Measurements from ENCODE around the gene XAGE3. TPM values are rescaled to one million over a fixed set of nuclear protein-coding genes. Genes with fewer than 3 reads are reported as not detected.
"Not testable (repeated sequence)": the region's sequence is repeated elsewhere in the genome, so short reads cannot be mapped to it uniquely, and the experiment has no call there.

The XAGE3 gene
- total RNA-seq: not detected
- long read RNA-seq: 0 reads

GRCh38 chrX:52867610-52868348 is at the start of gene XAGE3:
TSS of gene XAGE3 (minus strand) at chrX:52868083. CDS start at chrX:52867133, 950 bp downstream.
- no peak for DNase-seq (ENCODE audit: low spot score)

GRCh38 chrX:52914704-52915103 is 46.8 kb upstream of the XAGE3 start:
- not testable (repeated sequence) for DNase-seq (ENCODE audit: low spot score)

- not testable (repeated sequence) for DNase-seq (ENCODE audit: low spot score)
These were observed 45.8 kb upstream of the XAGE3 start for GRCh38 chrX:52913681-52914080.

- not testable (repeated sequence) for DNase-seq (ENCODE audit: low spot score)
These were observed 41.6 kb upstream of the XAGE3 start for GRCh38 chrX:52909313-52909969.

- DNase-seq (ENCODE audit: low spot score): not testable (repeated sequence)
These were observed 40.0 kb upstream of the XAGE3 start for GRCh38 chrX:52907900-52908299.

DNA sequence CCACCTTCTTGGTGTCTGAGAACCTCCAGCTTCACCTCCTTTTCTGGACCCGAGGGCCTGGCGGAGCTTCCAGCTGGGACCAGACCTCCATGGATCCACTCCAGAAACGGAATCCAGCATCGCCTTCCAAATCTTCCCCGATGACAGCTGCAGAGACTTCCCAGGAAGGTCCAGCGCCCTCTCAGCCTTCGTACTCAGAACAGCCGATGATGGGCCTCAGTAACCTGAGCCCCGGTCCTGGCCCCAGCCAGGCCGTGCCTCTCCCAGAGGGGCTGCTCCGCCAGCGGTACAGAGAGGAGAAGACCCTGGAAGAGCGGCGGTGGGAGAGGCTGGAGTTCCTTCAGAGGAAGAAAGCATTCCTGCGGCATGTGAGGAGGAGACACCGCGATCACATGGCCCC is 39.3 kb upstream of the XAGE3 start:
- DNase-seq (ENCODE audit: low spot score): not testable (repeated sequence)

DNA sequence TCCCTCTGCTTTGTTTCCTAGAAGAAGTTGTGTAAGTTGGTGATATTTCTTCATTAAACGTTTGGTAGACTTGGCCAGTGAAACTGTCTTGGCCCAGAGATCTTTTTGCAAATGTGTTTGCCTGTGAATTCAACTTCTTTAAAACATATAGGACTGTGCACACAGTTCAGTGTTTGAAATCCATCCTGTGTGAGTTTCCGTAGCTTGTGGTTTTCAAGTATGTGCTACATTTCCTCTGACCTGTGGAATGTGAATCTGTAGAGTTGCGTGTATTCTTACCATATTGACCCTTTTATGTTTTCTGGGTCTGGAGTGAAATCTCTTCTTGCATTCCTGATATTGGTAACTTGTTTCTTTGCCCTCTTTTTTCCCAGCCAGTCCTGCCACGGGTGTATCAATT is 38.2 kb upstream of the XAGE3 start:
- not testable (repeated sequence) for DNase-seq (ENCODE audit: low spot score)

GRCh38 chrX:52905531-52905930 is 37.6 kb upstream of the XAGE3 start:
- DNase-seq (ENCODE audit: low spot score): not testable (repeated sequence)

DNA sequence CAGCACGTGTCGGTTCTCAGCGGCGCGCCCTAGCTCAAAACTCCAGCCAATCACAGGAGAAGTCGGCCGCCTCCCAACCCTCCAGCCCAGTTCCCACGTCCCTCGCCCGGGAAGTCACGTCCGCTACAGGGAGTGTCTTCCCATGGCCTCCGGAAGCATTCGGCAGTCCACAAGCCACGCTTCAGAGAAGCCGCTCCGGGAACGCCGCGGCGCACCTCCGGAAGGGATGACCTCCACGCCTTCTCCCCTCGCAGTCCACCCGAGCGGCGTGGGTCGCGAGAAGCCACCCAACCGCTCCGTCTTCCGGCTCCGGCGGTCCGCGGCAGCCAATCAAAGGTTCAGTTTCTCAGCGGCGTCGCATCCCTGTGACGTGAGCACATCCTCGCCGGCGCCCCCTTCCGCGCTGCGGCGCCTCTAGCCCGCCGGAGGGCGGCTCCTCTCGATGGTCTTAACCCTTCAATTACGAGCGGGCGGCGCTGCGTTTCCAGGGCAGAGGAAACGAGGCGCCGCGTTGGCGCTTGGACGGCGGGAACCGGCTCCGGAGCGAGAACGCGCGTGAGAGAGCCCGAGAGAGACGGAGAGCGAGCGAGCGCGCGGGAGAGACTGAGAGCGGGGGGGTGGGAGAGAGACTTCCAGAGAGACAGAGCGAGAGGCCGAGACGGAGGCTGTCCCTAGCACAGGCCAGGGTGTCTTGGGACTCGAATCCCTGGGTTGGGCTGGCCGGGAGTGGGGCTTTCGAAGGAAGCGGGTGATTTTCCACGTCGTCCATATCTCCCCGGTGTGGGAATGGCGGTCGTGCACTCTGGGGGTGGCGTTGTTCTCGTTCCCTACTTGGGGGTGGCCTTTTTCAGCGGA is 29.2 kb upstream of the XAGE3 start, which contains the start of gene FAM156B:
Gene FAM156B, plus strand, starts transcription at position 476 of the 855 bp plus-strand sequence. CDS start 9,896 bp downstream, outside the sequence.
- DNase-seq (ENCODE audit: low spot score): not testable (repeated sequence)

- not testable (repeated sequence) for DNase-seq (ENCODE audit: low spot score)
These were observed 28.6 kb upstream of the XAGE3 start for GRCh38 chrX:52896438-52896837.

- not testable (repeated sequence) for DNase-seq (ENCODE audit: low spot score)
These were observed 20.2 kb upstream of the XAGE3 start for GRCh38 chrX:52888090-52888489.

- DNase-seq (ENCODE audit: low spot score): not testable (repeated sequence)
These were observed 19.6 kb upstream of the XAGE3 start for GRCh38 chrX:52887459-52887858.

- not testable (repeated sequence) for DNase-seq (ENCODE audit: low spot score)
These were observed 8.5 kb upstream of the XAGE3 start for GRCh38 chrX:52876386-52876785.

- not testable (repeated sequence) for DNase-seq (ENCODE audit: low spot score)
These were observed 7.6 kb upstream of the XAGE3 start for GRCh38 chrX:52875436-52875835.

DNA sequence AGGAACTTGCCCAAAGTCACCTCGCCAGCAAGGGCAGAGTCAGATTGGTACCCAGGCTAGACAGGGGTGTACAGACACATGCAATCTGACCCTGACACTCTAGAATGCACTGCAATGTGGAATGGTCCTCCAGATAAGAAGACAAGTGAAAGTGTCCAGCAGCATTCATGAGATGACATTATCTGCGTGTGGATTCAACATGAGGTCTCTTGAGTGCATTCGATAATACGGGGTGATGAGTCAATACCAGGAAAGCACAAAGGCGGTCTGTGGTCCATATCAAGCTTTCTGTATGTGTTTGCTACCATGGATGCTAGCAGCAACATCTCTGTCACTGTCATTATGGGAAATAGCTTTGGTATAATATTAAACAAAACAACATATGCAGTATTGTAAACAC is 6.8 kb upstream of the XAGE3 start:
- no peak for DNase-seq (ENCODE audit: low spot score)

DNA sequence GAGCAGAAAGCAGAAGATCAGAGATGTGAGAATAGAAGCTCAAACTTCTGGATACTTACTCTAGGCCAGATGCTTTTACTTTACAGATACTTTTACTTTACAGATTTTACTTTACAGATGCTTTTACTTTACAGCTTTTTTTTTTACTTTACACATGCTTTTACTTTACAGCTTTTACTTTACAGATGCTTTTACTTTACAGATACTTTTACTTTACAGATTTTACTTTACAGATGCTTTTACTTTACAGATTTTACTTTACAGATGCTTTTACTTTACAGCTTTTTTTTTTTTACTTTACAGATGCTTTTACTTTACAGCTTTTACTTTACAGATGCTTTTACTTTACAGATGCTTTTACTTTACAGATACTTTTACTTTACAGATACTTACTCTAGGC is 5.9 kb upstream of the XAGE3 start:
- not testable (repeated sequence) for DNase-seq (ENCODE audit: low spot score)

DNA sequence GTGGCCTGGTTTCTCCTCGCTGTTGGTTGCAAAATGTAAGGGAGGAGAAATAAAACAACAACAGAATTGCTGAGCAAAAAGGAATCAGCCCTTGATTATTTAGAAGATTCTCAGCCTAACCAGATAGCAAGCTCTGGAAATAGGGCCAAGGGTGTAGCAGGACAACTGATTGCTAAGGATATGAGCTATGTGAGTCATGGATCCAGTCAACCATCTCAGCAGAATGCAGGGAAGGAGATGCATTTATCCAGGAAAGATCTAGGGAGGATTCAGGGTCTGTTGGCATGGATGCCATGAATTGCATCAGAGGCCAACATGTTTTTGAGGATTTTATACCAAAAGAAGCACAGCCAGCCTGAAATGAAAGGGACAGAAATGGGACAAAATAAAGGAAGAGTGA is 2.2 kb upstream of the XAGE3 start:
- DNase-seq (ENCODE audit: low spot score): no peak

DNA sequence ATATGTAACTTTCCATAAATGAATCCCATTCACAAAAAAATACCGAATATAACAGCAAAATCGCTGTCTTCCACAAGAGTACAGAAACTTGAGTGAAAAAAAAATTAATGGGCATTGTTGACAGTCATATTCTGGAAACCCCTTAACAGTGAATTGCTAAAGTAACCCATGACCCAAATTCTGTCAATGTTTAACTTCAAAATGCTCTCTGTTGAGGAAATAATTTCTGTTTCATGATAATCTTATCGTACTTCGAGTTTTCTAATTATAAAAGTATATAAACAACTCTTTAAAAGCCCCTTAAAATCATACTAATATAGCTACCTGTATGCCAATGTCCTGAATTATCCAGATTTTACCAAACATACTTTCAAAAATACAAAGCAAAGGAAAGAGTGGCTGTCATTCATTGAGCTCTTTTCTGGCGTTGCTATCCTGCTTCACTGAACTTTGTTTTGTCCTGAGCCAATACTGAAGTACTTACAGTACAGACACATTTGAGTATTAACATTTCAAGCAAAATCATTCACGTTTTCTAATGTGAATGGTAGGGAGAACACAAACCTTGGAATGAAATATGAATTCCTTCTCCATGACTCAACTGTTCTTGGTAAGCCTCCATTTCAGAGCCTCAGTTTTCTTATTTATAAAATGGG is 2.4 kb downstream of the XAGE3 start:
- DNase-seq (ENCODE audit: low spot score): no peak

DNA sequence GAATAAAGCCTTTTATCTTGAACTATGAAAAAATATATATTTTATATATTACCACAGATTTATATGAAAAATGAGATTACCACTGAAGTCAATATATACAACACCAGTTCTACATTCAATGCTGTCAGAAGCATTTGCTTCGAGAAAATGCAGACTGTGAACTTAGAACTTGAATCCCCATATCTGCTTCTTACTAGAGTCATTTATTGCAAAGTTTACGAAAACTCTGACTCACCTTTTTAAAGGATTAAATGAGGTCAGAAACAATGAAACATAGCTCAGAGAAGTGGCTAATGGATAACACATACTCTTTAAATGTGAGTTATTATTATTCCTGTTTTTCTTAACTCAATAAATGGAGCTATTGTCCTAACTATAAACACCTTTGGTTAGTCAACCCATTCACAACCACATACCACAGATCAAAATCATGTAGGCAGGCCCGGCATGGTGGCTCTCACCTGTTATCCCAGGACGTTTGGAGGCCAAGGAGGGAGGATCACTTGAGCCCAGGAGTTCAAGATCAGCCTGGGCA is 10.8 kb downstream of the XAGE3 start:
- DNase-seq (ENCODE audit: low spot score): not testable (repeated sequence)

DNA sequence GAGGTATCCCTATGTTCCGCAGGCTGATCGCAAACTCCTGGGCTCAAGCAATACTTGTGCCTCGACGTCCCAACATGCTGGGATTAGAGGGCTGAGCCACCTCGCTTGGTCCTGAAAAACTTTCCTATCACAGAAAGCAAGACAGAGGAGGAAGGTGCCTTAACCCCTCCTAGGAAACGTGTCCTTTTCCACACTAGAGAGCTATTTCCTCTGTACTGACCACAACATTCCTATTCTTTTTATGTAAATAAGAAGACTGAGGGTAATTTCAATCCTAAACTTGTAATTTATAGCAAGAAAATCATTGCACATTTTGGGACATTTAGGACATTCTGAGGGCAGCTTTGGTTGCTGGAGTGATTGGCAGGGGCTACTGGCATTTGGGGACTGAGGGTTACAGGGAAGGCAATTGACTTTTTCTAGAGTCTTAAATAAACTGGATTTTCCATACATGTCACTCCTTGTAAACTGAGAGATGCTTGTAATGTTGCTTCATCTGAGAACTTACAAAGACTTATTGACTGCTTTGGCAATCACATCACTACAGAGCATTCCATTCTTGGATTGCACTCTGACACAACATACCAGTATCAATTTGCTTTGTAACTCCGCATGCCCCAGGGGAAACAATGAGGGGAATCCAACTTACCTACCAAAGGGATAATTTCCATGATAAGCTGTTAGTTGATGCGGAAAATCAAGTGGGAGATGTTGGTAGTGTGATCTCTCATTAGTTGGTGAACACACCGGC is 15.6 kb downstream of the XAGE3 start:
- DNase-seq (ENCODE audit: low spot score): no peak
